Lower leg skin (tissue), 4 donors: ENCODE results near the gene DLG5. TPM values are rescaled to one million over a fixed set of nuclear protein-coding genes. Genes with fewer than 3 reads are reported as not detected.

Experiments used
- DNase-seq, 2 donors: peaks; one replicate each; pipeline ENCODE4 v3.0.0-alpha.2; 2019; ENCODE audit warnings: low spot score in 2 of 2
- H3K4me3 ChIP-seq: fragments of 200-600 bp; sonication (generic); 2 replicates; pipeline ENCODE4 v1.5.1; 2017; ENCODE audit warnings: mild to moderate bottlenecking, low read depth; ENCODE audit not compliant: poor library complexity, severe bottlenecking
- POLR2A ChIP-seq, 2 donors: fragments of 450-650 bp; IDR thresholded peaks; one replicate each; pipeline ENCODE4 v1.6.1; 2016 to 2017; ENCODE audit warnings: antibody characterized with exemption in 2 of 2, mild to moderate bottlenecking in 1 of 2, moderate library complexity in 1 of 2
- WGBS, 2 donors: methylation state at CpG; one replicate each; pipeline ENCODE4 v1.1.5; 2018; 5-methylcytosine and 5-hydroxymethylcytosine counted together
- intact Hi-C: fragments of 100-400 bp; cut with DNase I; formaldehyde crosslinking; loops from one replicate; pipeline ENCODE4 v1.15.0; 2023; ENCODE audit warnings: low total_unique reads
- total RNA-seq, 4 donors: library from RNA; depleted of rRNA; stranded (reverse); fragments of >200 nt; gene quantifications; one replicate each; pipeline ENCODE4 v1.1.0, GENCODE V29; 2016
- TF ChIP-seq, protein P1 (sequence below), 3 donors: fragments of 450-650 bp; IDR thresholded peaks; one replicate each; pipeline ENCODE4 v1.5.1; 2016; ENCODE audit warnings: antibody characterized with exemption in 3 of 3, mild to moderate bottlenecking in 3 of 3, moderate library complexity in 2 of 3

Gene DLG5
- total RNA-seq, 4 donors from 2014 or later = 91.9 to 165 (median 103) TPM

DNA sequence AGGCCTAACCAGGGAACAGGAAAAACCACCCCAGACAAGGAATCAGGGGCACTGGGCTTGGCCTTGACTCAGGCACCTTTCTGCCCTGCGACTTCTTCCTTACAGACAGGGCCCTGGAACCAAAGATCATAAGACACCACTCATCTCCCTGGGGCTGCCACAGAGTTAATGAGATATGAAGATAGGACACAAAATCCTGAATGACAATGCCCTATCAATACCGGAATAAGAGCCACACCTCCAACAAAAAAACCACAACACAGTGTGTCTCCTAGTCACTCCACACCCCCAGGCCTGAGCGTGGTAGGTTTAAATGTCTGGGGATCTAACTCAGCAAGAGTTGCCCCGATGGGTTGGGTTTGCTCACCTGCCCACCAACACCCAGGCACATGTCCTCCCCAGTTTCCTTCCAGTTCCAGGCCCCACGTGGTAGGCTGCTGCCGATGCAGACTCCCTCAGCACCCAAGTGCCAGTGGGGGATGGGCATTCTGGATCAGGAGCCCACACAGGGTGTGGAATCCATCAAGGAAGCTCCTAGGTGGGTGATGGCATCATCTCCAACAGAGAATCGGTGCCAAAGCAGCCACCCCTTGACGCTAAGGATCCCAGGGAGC lies 3.9 kb downstream of the DLG5 start:
- WGBS, 2 donors = 48 to 59% methylated on average over 7 to 8 of the region's 8 CpGs
- no peak for DNase-seq
- intact Hi-C loops = loop anchor here (10.0 kb wide), 1 partner anchor 1418 kb away; no protein-coding TSS in a partner anchor
- TF ChIP-seq, protein P1, sequence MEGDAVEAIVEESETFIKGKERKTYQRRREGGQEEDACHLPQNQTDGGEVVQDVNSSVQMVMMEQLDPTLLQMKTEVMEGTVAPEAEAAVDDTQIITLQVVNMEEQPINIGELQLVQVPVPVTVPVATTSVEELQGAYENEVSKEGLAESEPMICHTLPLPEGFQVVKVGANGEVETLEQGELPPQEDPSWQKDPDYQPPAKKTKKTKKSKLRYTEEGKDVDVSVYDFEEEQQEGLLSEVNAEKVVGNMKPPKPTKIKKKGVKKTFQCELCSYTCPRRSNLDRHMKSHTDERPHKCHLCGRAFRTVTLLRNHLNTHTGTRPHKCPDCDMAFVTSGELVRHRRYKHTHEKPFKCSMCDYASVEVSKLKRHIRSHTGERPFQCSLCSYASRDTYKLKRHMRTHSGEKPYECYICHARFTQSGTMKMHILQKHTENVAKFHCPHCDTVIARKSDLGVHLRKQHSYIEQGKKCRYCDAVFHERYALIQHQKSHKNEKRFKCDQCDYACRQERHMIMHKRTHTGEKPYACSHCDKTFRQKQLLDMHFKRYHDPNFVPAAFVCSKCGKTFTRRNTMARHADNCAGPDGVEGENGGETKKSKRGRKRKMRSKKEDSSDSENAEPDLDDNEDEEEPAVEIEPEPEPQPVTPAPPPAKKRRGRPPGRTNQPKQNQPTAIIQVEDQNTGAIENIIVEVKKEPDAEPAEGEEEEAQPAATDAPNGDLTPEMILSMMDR (IDR thresholded peaks at IDR 0.05) = no peak
- TF ChIP-seq POLR2A (IDR thresholded peaks at IDR 0.05) = no peak
- no peak overlapping the region for H3K4me3 ChIP-seq

DNA sequence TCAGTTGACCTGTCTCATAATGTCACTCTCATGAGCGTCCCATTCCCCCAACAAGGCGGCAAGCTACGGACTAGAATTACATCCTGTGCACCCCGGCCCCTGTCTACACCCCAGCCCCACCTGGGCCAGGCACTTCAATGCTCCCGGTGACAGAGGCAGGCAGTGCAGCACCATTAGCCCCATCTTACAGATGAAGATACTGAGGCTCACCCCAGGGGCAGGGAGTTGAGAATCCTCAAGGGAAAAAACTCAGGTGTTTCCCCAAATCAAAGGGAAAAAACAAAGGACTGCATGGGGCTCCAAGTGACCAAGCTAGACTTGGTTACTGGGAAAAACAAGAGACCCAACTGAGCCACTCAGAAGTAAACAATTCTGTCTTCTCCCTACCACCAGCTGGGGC lies 4.5 kb downstream of the DLG5 start:
- no peak overlapping the region for H3K4me3 ChIP-seq
- 90 to 94% methylated on average over 5 of the region's 5 CpGs for whole genome bisulfite sequencing, 2 donors
- no peak for DNase-seq
- intact Hi-C loops = loop anchor here (10.0 kb wide), 1 partner anchor 1417 kb away; no protein-coding TSS in a partner anchor
- TF ChIP-seq POLR2A (IDR thresholded peaks at IDR 0.05) = no peak

DNA sequence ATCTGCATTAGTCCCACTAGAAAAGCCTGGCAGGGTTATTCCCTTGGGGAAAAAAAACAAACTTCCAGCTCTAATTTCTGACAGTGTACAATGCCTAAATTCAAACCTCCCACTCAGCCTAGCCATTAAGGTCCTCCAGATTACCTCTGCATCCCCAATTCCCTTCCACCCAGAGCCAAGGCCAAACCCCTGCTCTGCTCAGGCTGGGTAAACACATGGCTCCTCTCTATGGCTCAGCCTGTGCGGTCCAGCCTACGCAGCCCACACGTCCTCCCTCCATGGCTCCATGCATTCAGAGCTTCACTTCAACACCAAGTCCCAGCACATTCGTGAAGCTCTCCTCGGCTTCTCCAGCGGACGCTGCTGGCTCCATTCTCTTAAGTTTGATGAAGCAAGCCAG lies 5.2 kb downstream of the DLG5 start:
- DNase-seq = no peak
- TF ChIP-seq, protein P1 (IDR thresholded peaks at IDR 0.05) = no peak
- no peak for TF ChIP-seq POLR2A (IDR thresholded peaks at IDR 0.05)
- intact Hi-C loops = loop anchor here (10.0 kb wide), 1 partner anchor 1417 kb away; no protein-coding TSS in a partner anchor
- 66 to 87% methylated on average over 7 of the region's 7 CpGs for WGBS, 2 donors
- no peak overlapping the region for H3K4me3 ChIP-seq

GRCh38 chr10:77920495-77920894 lies 6.1 kb downstream of the DLG5 start:
- 60 to 85% methylated on average over 4 of the region's 4 CpGs for WGBS, 2 donors
- DNase-seq = no peak
- no peak overlapping the region for H3K4me3 ChIP-seq
- intact Hi-C loops = loop anchor here (10.0 kb wide), 1 partner anchor 1416 kb away; no protein-coding TSS in a partner anchor
- TF ChIP-seq POLR2A (IDR thresholded peaks at IDR 0.05) = no peak
- TF ChIP-seq, protein P1 (IDR thresholded peaks at IDR 0.05) = no peak

DNA sequence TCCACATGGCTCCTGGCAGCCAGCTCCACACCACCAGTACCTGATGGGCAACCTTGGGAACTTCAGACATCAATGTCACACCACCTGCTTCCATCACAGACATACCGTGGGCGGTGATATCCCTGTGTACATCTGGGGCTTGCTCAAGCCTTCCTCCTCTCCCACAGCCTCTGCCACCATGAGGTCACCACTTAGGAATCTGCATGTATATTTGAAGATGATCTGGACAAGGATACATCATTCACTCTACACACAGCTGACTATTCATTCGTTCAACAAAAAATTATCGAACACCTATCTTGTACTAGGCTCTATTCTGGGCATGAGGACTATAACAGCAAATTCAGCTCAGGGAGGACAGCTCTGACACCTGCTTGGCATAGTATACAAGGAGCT lies 6.8 kb downstream of the DLG5 start:
- TF ChIP-seq, protein P1 (IDR thresholded peaks at IDR 0.05) = no peak
- TF ChIP-seq POLR2A (IDR thresholded peaks at IDR 0.05) = no peak
- intact Hi-C loops = loop anchor here (10.0 kb wide), 1 partner anchor 1415 kb away; no protein-coding TSS in a partner anchor
- DNase-seq = no peak
- 53 to 56% methylated on average over 4 of the region's 4 CpGs for WGBS, 2 donors
- H3K4me3 ChIP-seq = no peak overlapping the region

GRCh38 chr10:77915319-77916105 lies 11.0 kb downstream of the DLG5 start:
- no peak for TF ChIP-seq POLR2A (IDR thresholded peaks at IDR 0.05)
- TF ChIP-seq, protein P1 (IDR thresholded peaks at IDR 0.05) = no peak
- no peak for DNase-seq
- H3K4me3 ChIP-seq = no peak overlapping the region
- 76 to 77% methylated on average over 10 of the region's 10 CpGs for WGBS, 2 donors
- intact Hi-C loops = no loop called here
